Tibial artery (tissue), 4 donors: ENCODE results near the gene CARS2.

Source experiments
- DNase-seq, 2 donors: peaks; one replicate each; pipeline ENCODE4 v3.0.0-alpha.2; 2019
- H3K27ac ChIP-seq, 2 donors: fragments of 200-600 bp; sonication (generic) in 1 of 2; 1 replicate in 1 of 2; 2 replicates in 1 of 2; pipeline ENCODE4 v1.5.1; 2018 to 2019; ENCODE audit warnings: mild to moderate bottlenecking in 1 of 2
- H3K27me3 ChIP-seq, 2 donors: fragments of 200-600 bp; sonication (generic) in 1 of 2; one replicate each; pipeline versions ENCODE4 v1.5.1 to v1.6.0; 2016 to 2019
- H3K36me3 ChIP-seq, 3 donors: fragments of 200-600 bp; sonication (generic) in 2 of 3; one replicate each; pipeline ENCODE4 v1.5.1; 2016 to 2019; ENCODE audit warnings: mild to moderate bottlenecking in 2 of 3
- H3K4me1 ChIP-seq, 4 donors: fragments of 200-600 bp; sonication (generic) in 2 of 4; 1 replicate in 3 of 4; 2 replicates in 1 of 4; pipeline ENCODE4 v1.5.1; 2016 to 2019
- H3K4me3 ChIP-seq, 2 donors: fragments of 200-600 bp; sonication (generic) in 1 of 2; 1 replicate in 1 of 2; 2 replicates in 1 of 2; pipeline ENCODE4 v1.5.1; 2018 to 2019; ENCODE audit warnings: mild to moderate bottlenecking in 2 of 2
- H3K9me3 ChIP-seq, 3 donors: fragments of 200-600 bp; sonication (generic) in 1 of 3; one replicate each; pipeline ENCODE4 v1.5.1; 2016 to 2019
- CTCF ChIP-seq, 2 experiments: fragments of 200-600 bp in 1 of 2; fragments of 450-650 bp in 1 of 2; IDR thresholded peaks; one replicate each; pipeline ENCODE4 v1.5.1; 2017 to 2019; ENCODE audit warnings: antibody characterized with exemption in 2 of 2, mild to moderate bottlenecking in 1 of 2, moderate library complexity in 1 of 2
- intact Hi-C: fragments of 100-400 bp; cut with DNase I; formaldehyde crosslinking; loops from one replicate; pipeline ENCODE4 v1.15.0; 2023; ENCODE audit warnings: low total_unique reads

Gene CARS2

GRCh38 chr13:110592665-110593064, 113.3 kb downstream of the CARS2 start:
- Histone ChIP-seq H3K9me3 (no peaks in the 10 kb centered on the region), H3K27ac (no peak overlapping the region), H3K36me3 (no peaks in the 10 kb centered on the region), H3K27me3 (no peaks in the 10 kb centered on the region), H3K4me3 (no peak overlapping the region), H3K4me1 (no peaks in the 10 kb centered on the region)
- no peak for TF ChIP-seq CTCF (IDR thresholded peaks at IDR 0.05)
- intact Hi-C loops, result no loop called here
- no peak for DNase-seq
